ENCODE data around the gene MAGT1.

Gene MAGT1

DNA sequence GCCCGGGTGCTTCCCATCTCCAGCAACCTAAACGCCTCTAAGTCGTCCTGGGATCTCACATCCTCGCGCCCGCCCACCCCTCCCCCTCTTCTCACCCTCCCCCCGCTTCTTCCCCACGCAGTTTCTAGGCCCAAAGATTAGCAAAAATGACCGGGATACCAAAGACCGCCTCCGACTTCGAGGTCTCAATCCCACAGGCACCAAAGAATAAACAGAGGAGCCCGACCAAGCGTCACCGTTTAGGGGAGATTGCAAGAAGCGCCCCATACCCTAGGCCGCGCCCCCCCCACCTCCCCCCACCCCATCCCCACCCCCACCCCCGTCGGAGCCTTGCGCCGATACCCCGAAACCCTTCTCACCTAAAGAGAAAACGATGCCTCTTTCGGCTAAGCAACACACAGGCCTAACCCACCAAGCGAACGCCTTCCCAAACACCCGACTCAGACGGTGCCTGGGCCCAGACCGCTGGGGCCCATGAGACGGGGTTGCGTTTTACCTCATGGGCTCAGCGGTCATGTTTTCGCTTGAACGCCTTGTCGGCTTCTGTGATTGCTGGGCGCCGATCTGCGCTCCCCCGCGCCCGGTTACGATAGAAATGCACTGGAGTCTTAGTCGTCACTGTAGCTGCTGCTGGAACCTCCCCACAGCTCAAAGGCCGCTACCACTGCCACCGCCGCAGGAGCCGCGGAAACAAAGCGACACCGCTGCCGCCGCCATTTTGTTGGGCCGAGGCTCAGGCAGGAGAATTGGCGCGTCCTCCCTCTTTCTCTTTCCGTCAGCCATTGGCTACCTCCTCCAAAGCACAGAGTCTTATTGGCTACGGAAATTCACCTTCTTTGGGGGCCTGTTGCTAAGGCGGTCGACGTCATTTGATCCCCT is 109.5 kb downstream of the MAGT1 start, which contains the start of gene ATRX:
Gene ATRX, minus strand, starts transcription at position 731 of the 879 bp plus-strand sequence. Its CDS starts 215 bp downstream, at position 516.
- DNase-seq (ENCODE audit: low spot score): peak; percentile 81

DNA sequence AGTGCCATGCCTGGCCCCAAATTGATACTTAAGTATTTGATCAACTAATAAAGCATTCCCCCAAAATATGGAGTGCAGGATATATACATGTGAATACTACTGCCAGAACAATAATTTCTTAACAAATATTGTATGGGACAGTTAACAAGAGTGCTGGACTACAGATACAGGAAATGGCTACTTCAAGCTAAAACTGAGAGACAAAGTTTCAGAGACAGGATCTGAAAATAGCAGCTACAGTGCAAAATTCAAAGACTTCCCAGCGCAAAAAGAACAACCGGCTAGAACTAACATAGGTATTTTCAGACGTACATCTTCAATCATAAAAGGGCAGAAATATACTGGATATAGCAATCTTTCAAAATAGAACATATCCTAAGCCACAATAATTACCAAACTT is 115.5 kb downstream of the MAGT1 start:
- DNase-seq (ENCODE audit: low spot score): no peak
- TF ChIP-seq, protein P1, sequence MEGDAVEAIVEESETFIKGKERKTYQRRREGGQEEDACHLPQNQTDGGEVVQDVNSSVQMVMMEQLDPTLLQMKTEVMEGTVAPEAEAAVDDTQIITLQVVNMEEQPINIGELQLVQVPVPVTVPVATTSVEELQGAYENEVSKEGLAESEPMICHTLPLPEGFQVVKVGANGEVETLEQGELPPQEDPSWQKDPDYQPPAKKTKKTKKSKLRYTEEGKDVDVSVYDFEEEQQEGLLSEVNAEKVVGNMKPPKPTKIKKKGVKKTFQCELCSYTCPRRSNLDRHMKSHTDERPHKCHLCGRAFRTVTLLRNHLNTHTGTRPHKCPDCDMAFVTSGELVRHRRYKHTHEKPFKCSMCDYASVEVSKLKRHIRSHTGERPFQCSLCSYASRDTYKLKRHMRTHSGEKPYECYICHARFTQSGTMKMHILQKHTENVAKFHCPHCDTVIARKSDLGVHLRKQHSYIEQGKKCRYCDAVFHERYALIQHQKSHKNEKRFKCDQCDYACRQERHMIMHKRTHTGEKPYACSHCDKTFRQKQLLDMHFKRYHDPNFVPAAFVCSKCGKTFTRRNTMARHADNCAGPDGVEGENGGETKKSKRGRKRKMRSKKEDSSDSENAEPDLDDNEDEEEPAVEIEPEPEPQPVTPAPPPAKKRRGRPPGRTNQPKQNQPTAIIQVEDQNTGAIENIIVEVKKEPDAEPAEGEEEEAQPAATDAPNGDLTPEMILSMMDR (IDR thresholded peaks at IDR 0.05; ENCODE audit: extremely low read depth, missing control alignments): no peak

More for the DNA sequence above, 109.5 kb downstream of the MAGT1 start, which contains the start of gene ATRX:
- TF ChIP-seq, protein P1 (IDR thresholded peaks at IDR 0.05; ENCODE audit: extremely low read depth, missing control alignments): no peak

DNA sequence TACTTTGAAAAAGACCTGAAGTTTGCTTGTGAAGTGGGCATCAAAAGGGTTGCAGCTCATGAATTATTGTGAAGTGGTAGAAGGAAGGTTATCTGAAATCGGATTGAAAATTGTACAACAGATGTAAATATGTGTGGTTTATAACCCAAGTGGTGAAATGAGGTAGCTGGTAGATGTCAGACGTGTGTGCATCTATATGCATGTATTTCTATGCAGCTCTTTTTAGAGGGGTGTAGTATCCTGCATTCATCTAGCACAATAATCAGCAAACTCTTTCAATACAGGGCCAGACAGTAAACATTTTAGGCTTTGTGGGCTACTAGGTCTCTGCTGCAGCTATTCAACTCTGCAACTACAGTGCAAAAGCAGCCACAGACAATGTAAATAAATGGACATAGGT is 118.6 kb downstream of the MAGT1 start:
- no peak for DNase-seq (ENCODE audit: low spot score)
- TF ChIP-seq, protein P1 (IDR thresholded peaks at IDR 0.05; ENCODE audit: extremely low read depth, missing control alignments): no peak

Data from GM20000 (cell line).